Activated CD4-positive, alpha-beta T cell treated with anti-CD3 and anti-CD28 coated beads, Interleukin-2, amount 50 U/mL, for 4 hours (primary cell): ENCODE measurements around the gene GIMD1.
"Not testable (repeated sequence)": the region's sequence is repeated elsewhere in the genome, so short reads cannot be mapped to it uniquely, and the experiment has no call there.

Experiments used
- DNase-seq, 2 experiments: peaks; one replicate each; pipeline ENCODE4 v3.0.0-alpha.2; 2020

The GIMD1 gene

GRCh38 chr4:106368678-106369077 is at the start of gene GIMD1:
GIMD1 (minus strand) TSS chr4:106368778; CDS start chr4:106367435, 1,343 bp downstream.
- no peak for DNase-seq

- DNase-seq = no peak
These were observed 45.8 kb upstream of the GIMD1 start for GRCh38 chr4:106414366-106414765.

GRCh38 chr4:106409901-106410889 is 41.6 kb upstream of the GIMD1 start:
- DNase-seq = no peak

- DNase-seq = not testable (repeated sequence)
These were observed 39.4 kb upstream of the GIMD1 start for GRCh38 chr4:106408004-106408403.

- DNase-seq = no peak
These were observed 32.6 kb upstream of the GIMD1 start for GRCh38 chr4:106401157-106401556.

GRCh38 chr4:106398898-106399297 is 30.3 kb upstream of the GIMD1 start:
- DNase-seq = not testable (repeated sequence)

GRCh38 chr4:106395582-106395981 is 27.0 kb upstream of the GIMD1 start:
- no peak for DNase-seq

- DNase-seq = no peak
These were observed 17.3 kb upstream of the GIMD1 start for GRCh38 chr4:106385853-106386393.

GRCh38 chr4:106384878-106385277 is 16.3 kb upstream of the GIMD1 start:
- no peak for DNase-seq

GRCh38 chr4:106380179-106380578 is 11.6 kb upstream of the GIMD1 start:
- DNase-seq = no peak

- DNase-seq = no peak
These were observed 4.4 kb upstream of the GIMD1 start for GRCh38 chr4:106373026-106373425.

- no peak for DNase-seq
These were observed 2.6 kb upstream of the GIMD1 start for GRCh38 chr4:106371161-106371560.

- DNase-seq = no peak
These were observed 1.6 kb upstream of the GIMD1 start for GRCh38 chr4:106370214-106370613.

GRCh38 chr4:106369456-106370060 is 980 bp upstream of the GIMD1 start:
- no peak for DNase-seq

GRCh38 chr4:106367072-106367471 is 1.5 kb downstream of the GIMD1 start:
- no peak for DNase-seq

- no peak for DNase-seq
These were observed 2.6 kb downstream of the GIMD1 start for GRCh38 chr4:106366026-106366425.

- no peak for DNase-seq
These were observed 3.0 kb downstream of the GIMD1 start for GRCh38 chr4:106365613-106366012.

GRCh38 chr4:106364282-106364681 is 4.3 kb downstream of the GIMD1 start:
- no peak for DNase-seq

GRCh38 chr4:106362086-106362825 is 6.3 kb downstream of the GIMD1 start:
- DNase-seq = no peak

- DNase-seq = no peak
These were observed 9.7 kb downstream of the GIMD1 start for GRCh38 chr4:106358899-106359298.

GRCh38 chr4:106355193-106355592 is 13.4 kb downstream of the GIMD1 start:
- DNase-seq = no peak

GRCh38 chr4:106353786-106354185 is 14.8 kb downstream of the GIMD1 start:
- no peak for DNase-seq

GRCh38 chr4:106351016-106351415 is 17.6 kb downstream of the GIMD1 start:
- no peak for DNase-seq
